H9 (cell line): ENCODE results near the gene ZBTB20. TPM values are rescaled to one million over a fixed set of nuclear protein-coding genes. Genes with fewer than 3 reads are reported as not detected.

Experiments
- DNase-seq: peaks from one replicate; pipeline ENCODE4 v3.0.0-alpha.2; 2017
- H2AFZ ChIP-seq: one replicate; pipeline ENCODE4 v1.6.1; 2013; ENCODE audit warnings: mild to moderate bottlenecking, low read length, control low read depth, moderate library complexity
- H2AK5ac ChIP-seq: 2 replicates; pipeline ENCODE4 v1.6.1; 2013; ENCODE audit warnings: low read length, control low read depth, mixed read lengths; ENCODE audit not compliant: insufficient read length
- H2BK120ac ChIP-seq: one replicate; pipeline ENCODE4 v1.6.1; 2013; ENCODE audit warnings: low read depth, mild to moderate bottlenecking, low read length, control low read depth, inconsistent platforms; ENCODE audit not compliant: poor library complexity, severe bottlenecking
- H2BK12ac ChIP-seq: 2 replicates; pipeline ENCODE4 v1.6.1; 2013; ENCODE audit warnings: low read length, control low read depth, mixed read lengths, low read depth; ENCODE audit not compliant: insufficient read length
- H2BK15ac ChIP-seq: 2 replicates; pipeline ENCODE4 v1.6.1; 2013; ENCODE audit warnings: low read depth, low read length, control low read depth
- H2BK20ac ChIP-seq: one replicate; pipeline ENCODE4 v1.6.1; 2013; ENCODE audit warnings: low read depth, mild to moderate bottlenecking, low read length, control low read depth, inconsistent platforms; ENCODE audit not compliant: poor library complexity, severe bottlenecking
- H2BK5ac ChIP-seq: 2 replicates; pipeline ENCODE4 v1.6.1; 2013; ENCODE audit warnings: low read length, control low read depth, mixed read lengths; ENCODE audit not compliant: insufficient read length
- H3K14ac ChIP-seq: 2 replicates; pipeline ENCODE4 v1.6.1; 2013; ENCODE audit warnings: low read length, control low read depth; ENCODE audit not compliant: insufficient read depth
- H3K18ac ChIP-seq: 2 replicates; pipeline ENCODE4 v1.6.1; 2013; ENCODE audit warnings: low read depth, mild to moderate bottlenecking, mixed read lengths, low read length, control low read depth; ENCODE audit not compliant: insufficient read length
- H3K23ac ChIP-seq: 2 replicates; pipeline ENCODE4 v1.6.1; 2013; ENCODE audit warnings: low read length, control low read depth, mixed read lengths, low read depth; ENCODE audit not compliant: insufficient read length
- H3K23me2 ChIP-seq: 2 replicates; pipeline ENCODE4 v1.6.1; 2013; ENCODE audit warnings: low read depth, mild to moderate bottlenecking, mixed read lengths, low read length, control low read depth; ENCODE audit not compliant: insufficient read length, poor library complexity, severe bottlenecking
- H3K27ac ChIP-seq: 2 replicates; pipeline ENCODE4 v1.5.1; 2013; ENCODE audit warnings: low read length, control low read depth, mixed read lengths, low read depth; ENCODE audit not compliant: insufficient read length
- H3K27me3 ChIP-seq: 2 replicates; pipeline ENCODE4 v1.6.1; 2013; ENCODE audit warnings: low read length, control low read depth, inconsistent platforms; ENCODE audit not compliant: insufficient read depth
- H3K4ac ChIP-seq: 2 replicates; pipeline ENCODE4 v1.6.1; 2013; ENCODE audit warnings: low read depth, mild to moderate bottlenecking, control low read depth, inconsistent platforms, low read length, moderate library complexity
- H3K4me1 ChIP-seq: 2 replicates; pipeline ENCODE4 v1.6.1; 2013; ENCODE audit warnings: low read length, control low read depth, inconsistent platforms; ENCODE audit not compliant: insufficient read depth
- H3K4me2 ChIP-seq: 2 replicates; pipeline ENCODE4 v1.6.1; 2013; ENCODE audit warnings: low read length, control low read depth, mixed read lengths; ENCODE audit not compliant: insufficient read length, insufficient read depth
- H3K56ac ChIP-seq: 2 replicates; pipeline ENCODE4 v1.6.1; 2013; ENCODE audit warnings: low read depth, mild to moderate bottlenecking, mixed read lengths, low read length, control low read depth; ENCODE audit not compliant: insufficient read length
- H3K79me1 ChIP-seq: 2 replicates; pipeline ENCODE4 v1.6.1; 2013; ENCODE audit warnings: low read depth, mild to moderate bottlenecking, moderate library complexity, low read length, control low read depth, inconsistent platforms; ENCODE audit not compliant: insufficient read depth, poor library complexity, severe bottlenecking
- H3K79me2 ChIP-seq: 2 replicates; pipeline ENCODE4 v1.6.1; 2013; ENCODE audit warnings: low read length, control low read depth, inconsistent platforms; ENCODE audit not compliant: insufficient read depth
- H3K9ac ChIP-seq: 2 replicates; pipeline ENCODE4 v1.6.1; 2013; ENCODE audit warnings: low read length, control low read depth, mixed read lengths; ENCODE audit not compliant: insufficient read length; ENCODE audit errors: extremely low read depth
- H3K9me3 ChIP-seq: one replicate; pipeline ENCODE4 v1.6.1; 2013; ENCODE audit warnings: low read depth, low read length, inconsistent platforms; ENCODE audit not compliant: control insufficient read depth
- H3T11ph ChIP-seq: one replicate; pipeline ENCODE4 v1.6.1; 2013; ENCODE audit warnings: mild to moderate bottlenecking, low read length, control low read depth, inconsistent platforms
- H4K20me1 ChIP-seq: one replicate; pipeline ENCODE4 v1.6.1; 2013; ENCODE audit not compliant: control insufficient read depth, insufficient read length, insufficient read depth
- H4K5ac ChIP-seq: 2 replicates; pipeline ENCODE4 v1.6.1; 2013; ENCODE audit warnings: low read depth, mild to moderate bottlenecking, mixed read lengths, low read length, control low read depth; ENCODE audit not compliant: insufficient read length
- H4K8ac ChIP-seq: replicated peaks from 2 replicates; pipeline ENCODE4 v1.6.1; 2013; ENCODE audit warnings: low read length, control low read depth, mixed read lengths, low read depth; ENCODE audit not compliant: insufficient read length
- H4K91ac ChIP-seq: 2 replicates; pipeline ENCODE4 v1.6.1; 2013; ENCODE audit warnings: low read depth, mild to moderate bottlenecking, moderate library complexity, mixed read lengths, low read length, control low read depth; ENCODE audit not compliant: insufficient read length
- H3K27ac Mint-ChIP-seq, 3 experiments: 2 replicates in 2 of 3; 3 replicates in 1 of 3; pipeline ENCODE4 v1.8.0; 2020 to 2021; ENCODE audit warnings: mixed read lengths in 3 of 3, mild to moderate bottlenecking in 1 of 3, moderate library complexity in 1 of 3
- H3K27me3 Mint-ChIP-seq: 2 replicates; pipeline ENCODE4 v1.8.0; 2021; ENCODE audit warnings: low read depth, mild to moderate bottlenecking, moderate library complexity, mixed read lengths
- H3K36me3 Mint-ChIP-seq, 3 experiments: 2 replicates in 2 of 3; 3 replicates in 1 of 3; pipeline ENCODE4 v1.8.0; 2020 to 2021; ENCODE audit warnings: low read depth in 3 of 3, mixed read lengths in 3 of 3; ENCODE audit not compliant: insufficient read depth in 1 of 3
- H3K4me1 Mint-ChIP-seq, 2 experiments: 2 replicates each; pipeline ENCODE4 v1.8.0; 2020; ENCODE audit warnings: mixed read lengths in 2 of 2
- H3K4me3 Mint-ChIP-seq, 2 experiments: 2 replicates in 1 of 2; 3 replicates in 1 of 2; pipeline ENCODE4 v1.8.0; 2020 to 2021; ENCODE audit warnings: mild to moderate bottlenecking in 2 of 2, mixed read lengths in 2 of 2, moderate library complexity in 1 of 2
- H3K9me3 Mint-ChIP-seq, 2 experiments: 2 replicates in 1 of 2; 3 replicates in 1 of 2; pipeline ENCODE4 v1.8.0; 2020; ENCODE audit warnings: mild to moderate bottlenecking in 2 of 2, mixed read lengths in 2 of 2, moderate library complexity in 1 of 2
- WGBS: extraction: QIAGEN DNeasy Blood & Tissue Kit; methylation state at CpG from one replicate; pipeline ENCODE4 v1.1.7; 2013; ENCODE audit warnings: missing lambda C conversion rate, low lambda C conversion rate, mixed read lengths; ENCODE audit not compliant: insufficient read length; ENCODE audit errors: extremely low coverage; 5-methylcytosine and 5-hydroxymethylcytosine counted together
- total RNA-seq: library from RNA; stranded (reverse); gene quantifications from 2 replicates; pipeline ENCODE4 v1.2.1, GENCODE V29; 2021
- TF ChIP-seq, protein P1 (sequence below): fragments of 200-600 bp; sonication (generic); conservative IDR thresholded peaks from 3 replicates; pipeline ENCODE4 v1.8.0; 2021; ENCODE audit warnings: antibody characterized with exemption, mild to moderate bottlenecking

ZBTB20 gene
- total RNA-seq, 1 experiment from 2014 or later, result 0.70 TPM

DNA sequence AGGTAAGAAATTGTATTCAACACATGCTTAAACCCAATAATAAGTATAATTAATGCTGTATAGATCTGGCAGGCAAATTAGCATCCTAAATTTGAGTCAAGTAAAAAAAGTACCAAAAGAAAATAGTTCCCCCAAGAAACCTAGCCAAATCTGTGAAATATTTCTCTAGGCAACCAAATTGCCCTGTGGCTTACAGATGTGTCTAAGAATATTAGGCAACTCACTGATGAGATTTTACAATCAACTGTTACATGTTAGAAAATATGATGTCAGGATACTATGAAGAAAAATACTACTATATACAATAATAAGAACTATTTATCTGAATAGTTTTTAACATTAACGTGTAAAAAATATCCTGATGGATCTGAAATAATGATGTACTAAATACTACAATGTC is 456.2 kb downstream of the ZBTB20 start:
- TF ChIP-seq, protein P1, sequence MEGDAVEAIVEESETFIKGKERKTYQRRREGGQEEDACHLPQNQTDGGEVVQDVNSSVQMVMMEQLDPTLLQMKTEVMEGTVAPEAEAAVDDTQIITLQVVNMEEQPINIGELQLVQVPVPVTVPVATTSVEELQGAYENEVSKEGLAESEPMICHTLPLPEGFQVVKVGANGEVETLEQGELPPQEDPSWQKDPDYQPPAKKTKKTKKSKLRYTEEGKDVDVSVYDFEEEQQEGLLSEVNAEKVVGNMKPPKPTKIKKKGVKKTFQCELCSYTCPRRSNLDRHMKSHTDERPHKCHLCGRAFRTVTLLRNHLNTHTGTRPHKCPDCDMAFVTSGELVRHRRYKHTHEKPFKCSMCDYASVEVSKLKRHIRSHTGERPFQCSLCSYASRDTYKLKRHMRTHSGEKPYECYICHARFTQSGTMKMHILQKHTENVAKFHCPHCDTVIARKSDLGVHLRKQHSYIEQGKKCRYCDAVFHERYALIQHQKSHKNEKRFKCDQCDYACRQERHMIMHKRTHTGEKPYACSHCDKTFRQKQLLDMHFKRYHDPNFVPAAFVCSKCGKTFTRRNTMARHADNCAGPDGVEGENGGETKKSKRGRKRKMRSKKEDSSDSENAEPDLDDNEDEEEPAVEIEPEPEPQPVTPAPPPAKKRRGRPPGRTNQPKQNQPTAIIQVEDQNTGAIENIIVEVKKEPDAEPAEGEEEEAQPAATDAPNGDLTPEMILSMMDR, result no peak
- Histone ChIP-seq H2AFZ (no peak overlapping the region), H4K8ac (no peak overlapping the region), H3K4me1 (no peaks in the 10 kb centered on the region; the same call in 1 of the 2 replicates), H3K4ac (no peak overlapping the region), H3K23me2 (no peaks in the 10 kb centered on the region), H3K79me1 (no peaks in the 10 kb centered on the region), H4K20me1 (no peaks in the 10 kb centered on the region), H3K4me2 (no peak overlapping the region), H2BK15ac (no peak overlapping the region), H3K23ac (no peak overlapping the region), H3K27me3 (no peaks in the 10 kb centered on the region), H2BK120ac (no peak overlapping the region), H2AK5ac (no peak overlapping the region), H4K5ac (no peak overlapping the region), H3K27ac (no peak overlapping the region), H2BK20ac (no peak overlapping the region), H3K9ac (no peak overlapping the region), H3K79me2 (no peaks in the 10 kb centered on the region), H4K91ac (no peak overlapping the region), H3K56ac (no peak overlapping the region), H3K9me3 (no peaks in the 10 kb centered on the region), H3T11ph (no peak overlapping the region), H2BK12ac (no peak overlapping the region), H3K14ac (no peak overlapping the region), H2BK5ac (no peak overlapping the region), H3K18ac (no peak overlapping the region)
- Mint-ChIP-seq H3K9me3 (no peaks in the 10 kb centered on the region), H3K27ac (no peak overlapping the region), H3K4me1 (peaks cover 36 to 38% of the 10 kb centered on the region in 2 experiments), H3K4me3 (no peak overlapping the region), H3K36me3 (no peaks in the 10 kb centered on the region), H3K27me3 (no peaks in the 10 kb centered on the region)
- DNase-seq, result no peak
- WGBS, result no CpG with 5 or more reads among the region's 1 CpG
